GM04503 (cell line): ENCODE results near the gene HTN3.
"Not testable (repeated sequence)": the region's sequence is repeated elsewhere in the genome, so short reads cannot be mapped to it uniquely, and the experiment has no call there.

Source experiments
- DNase-seq: peaks from one replicate; pipeline ENCODE4 v3.0.0-alpha.2; 2012; ENCODE audit warnings: low read depth

Gene HTN3

DNA sequence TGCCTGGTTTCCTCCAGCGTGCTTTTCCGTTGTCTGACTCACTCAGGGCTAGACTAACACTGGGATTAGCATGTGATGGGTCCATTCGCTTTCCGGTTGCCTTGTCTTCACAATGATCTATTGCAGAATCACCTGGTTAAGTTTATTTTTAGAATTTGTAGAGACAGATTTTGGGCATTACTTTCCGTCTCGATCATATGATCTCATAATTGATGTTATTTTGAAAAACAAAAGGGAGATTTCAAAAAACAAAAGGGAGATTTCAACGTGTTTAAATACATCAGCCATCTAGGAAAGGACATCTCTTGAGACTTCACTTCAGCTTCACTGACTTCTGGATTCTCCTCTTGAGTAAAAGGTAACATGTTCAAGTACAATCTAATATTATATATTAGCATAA lies at the start of gene HTN3:
Gene HTN3, plus strand, starts transcription at position 301 of the 400 bp plus-strand sequence. CDS start 2,282 bp downstream, outside the sequence.
- DNase-seq, result not testable (repeated sequence)

DNA sequence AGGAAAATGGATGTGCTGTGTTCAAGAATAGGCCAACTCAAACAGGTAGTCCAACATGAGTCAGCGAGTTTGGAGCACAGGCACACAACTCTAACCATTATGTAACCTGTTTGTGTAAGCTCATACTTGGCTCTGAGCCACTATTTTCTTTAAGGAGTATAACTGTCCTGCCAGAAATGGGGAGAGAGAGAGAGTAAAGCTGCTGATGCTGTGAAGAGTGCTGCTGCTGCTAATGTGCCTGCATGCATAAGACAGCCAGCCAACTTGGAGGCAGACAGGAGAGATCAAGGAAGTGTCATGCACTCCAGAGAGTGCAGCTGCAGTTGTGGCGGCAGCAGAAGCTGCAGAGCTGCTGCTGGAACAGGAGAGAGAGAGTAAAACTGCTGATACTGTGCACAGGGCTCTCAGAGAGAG lies 44.2 kb upstream of the HTN3 start:
- no peak for DNase-seq

DNA sequence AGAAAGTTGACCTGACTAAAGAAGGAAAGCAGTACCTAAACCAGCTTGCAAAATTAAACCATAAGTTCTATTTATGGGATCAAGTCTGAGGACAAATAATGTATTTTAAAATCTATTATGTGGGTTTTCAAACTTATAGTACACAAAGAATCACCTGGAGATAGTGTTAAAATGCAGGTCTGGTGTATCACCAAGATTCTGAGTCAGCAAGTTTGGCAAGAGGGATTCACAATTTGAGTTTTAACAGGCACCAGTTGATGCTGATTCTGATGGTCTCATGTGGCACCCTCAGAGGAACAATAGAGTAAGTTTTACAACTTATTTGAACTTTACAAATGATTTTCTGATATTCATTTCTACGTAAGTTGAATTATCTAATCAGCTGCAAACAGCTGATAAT lies 41.6 kb upstream of the HTN3 start:
- no peak for DNase-seq

DNA sequence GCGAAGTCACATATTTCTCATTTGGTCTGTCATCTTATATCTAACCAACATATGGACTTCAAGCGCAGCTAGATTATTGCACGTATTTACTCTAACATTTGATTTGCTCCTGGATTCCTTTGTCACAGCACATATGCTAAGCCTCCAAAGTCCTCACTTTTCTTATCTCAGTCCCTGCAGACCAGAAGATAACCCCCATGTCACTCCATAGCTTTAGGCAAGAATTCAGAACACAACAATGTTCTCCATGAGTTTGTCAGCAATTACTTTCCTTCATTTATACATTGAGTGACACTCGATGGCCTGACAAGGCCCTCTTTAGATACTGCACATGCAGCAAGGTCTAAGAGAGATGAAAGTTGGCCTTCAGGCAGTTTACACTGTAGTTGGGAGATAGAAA lies 37.2 kb upstream of the HTN3 start:
- no peak for DNase-seq

DNA sequence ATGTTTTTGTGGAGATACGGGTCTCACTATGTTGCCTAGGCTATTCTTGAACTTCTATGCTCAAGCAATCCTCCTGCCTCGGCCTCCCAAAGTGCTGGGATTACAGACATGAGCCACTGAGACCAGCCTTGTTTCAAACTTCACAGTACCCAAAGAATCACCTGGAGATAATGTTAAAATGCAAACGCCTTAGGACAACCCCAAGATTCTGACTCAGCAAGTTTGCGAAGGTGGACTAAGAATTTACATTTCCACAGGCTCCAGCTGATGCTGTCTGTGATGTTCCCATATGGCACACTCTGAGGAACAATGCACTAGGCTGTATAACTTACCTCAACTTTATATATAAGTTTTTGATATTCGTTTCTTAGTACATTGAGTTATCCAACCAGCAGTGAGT lies 33.5 kb upstream of the HTN3 start:
- DNase-seq, result no peak

DNA sequence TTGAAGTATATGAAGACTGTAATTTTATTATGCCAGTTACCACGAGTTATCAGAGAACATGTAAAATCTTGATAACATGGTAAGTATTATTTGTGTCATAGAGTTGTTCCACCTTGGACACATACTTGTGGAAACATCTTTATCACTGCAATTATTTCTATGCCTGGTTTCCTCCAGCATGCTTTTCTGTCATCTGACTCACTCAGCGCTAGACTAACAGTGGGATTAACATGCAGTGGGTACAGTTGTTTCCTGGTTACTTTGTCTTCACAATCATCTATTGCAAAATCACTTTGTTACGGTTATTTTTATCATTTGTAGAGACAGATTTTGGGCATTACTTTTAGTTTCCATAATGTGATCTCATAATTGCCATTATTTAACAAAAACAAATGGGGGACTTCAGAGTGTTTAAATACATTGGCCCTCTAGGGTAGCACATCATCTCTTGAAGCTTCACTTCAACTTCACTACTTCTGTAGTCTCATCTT lies 32.7 kb upstream of the HTN3 start, which contains the start of gene STATH:
Gene STATH, plus strand, starts transcription at position 441 of the 491 bp plus-strand sequence. CDS start 2,472 bp downstream, outside the sequence.
- DNase-seq, result no peak

DNA sequence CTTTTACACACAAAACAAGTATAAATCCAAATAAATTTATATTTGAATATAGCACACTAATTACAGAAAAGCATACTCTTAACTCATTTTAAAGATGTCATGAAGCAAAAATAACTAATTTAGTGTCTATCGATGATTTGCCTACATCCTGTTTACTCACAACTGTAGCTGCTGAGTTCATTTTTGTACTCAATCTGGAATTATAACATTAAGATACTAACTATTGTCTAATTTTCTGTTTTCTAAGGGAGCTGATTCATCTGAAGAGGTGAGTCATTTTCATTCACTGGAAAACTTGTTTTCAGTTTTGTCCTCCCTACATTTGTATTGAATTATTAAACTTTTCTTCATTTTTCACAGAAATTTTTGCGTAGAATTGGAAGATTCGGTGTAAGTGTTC lies 28.8 kb upstream of the HTN3 start:
- no peak for DNase-seq

DNA sequence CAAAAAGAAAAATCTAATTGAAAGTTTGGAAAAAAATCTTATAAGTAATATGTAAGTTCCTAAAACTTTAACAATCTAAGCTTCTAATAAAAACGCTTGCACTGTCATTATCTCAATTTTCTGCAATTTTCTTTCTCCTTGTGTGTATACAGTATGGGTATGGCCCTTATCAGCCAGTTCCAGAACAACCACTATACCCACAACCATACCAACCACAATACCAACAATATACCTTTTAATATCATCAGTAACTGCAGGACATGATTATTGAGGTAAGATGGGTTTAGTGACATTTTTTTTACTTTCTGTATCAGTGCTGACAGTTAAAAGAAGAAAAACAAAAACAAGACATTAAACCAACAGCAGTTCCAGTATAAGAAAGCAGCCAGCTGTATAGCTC lies 27.5 kb upstream of the HTN3 start:
- DNase-seq, result no peak

DNA sequence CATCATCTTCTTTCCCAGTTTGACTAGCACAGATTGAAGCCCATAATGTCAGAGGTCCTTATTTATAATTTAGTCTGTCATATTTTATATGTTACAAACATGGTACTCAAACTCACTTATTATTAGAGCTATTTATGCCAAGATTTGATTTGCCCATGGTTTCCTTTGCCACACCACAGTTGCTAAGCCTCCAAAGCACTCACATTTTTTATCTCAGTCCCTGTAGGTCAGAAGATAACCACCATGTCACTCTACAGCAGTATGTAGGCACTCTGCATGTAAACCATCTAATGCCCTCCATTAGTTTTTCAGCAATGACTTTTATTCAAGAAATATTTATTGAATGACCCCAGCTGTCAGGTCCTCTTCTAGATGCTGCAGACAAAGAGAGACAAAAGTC lies 25.8 kb upstream of the HTN3 start:
- no peak for DNase-seq

DNA sequence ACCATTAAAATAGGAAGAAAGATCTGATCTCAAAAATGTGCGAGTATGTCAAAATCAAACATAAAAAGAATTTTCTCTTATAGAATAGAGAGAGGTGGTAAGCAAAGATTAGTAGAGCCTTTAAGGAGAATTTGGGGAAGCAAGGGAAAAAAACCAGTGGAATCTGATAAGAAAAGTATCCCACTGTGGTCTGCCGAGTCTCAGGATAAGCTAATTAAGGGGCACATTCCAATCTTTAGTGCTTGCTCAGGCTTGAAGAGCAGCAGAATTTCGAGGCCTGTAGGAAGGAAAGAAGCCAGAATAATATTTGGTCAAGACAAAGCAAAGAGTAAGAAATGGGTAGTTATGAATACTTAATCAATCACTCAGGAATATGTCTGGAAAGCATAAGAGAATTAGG lies 19.5 kb upstream of the HTN3 start:
- no peak for DNase-seq

DNA sequence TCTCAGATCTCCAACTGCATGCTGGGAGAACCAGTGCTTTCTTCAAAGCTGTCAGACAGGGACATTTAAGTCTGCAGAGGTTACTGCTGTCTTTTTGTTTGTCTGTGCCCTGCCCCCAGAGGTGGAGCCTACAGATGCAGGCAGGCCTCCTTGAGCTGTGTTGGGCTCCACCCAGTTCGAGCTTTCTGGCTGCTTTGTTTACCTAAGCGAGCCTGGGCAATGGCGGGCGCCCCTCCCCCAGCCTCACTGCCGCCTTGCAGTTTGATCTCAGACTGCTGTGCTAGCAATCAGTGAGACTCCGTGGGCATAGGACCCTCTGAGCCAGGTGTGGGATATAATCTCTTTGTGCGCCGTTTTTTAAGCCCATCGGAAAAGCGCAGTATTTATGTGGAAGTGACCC lies 9.3 kb upstream of the HTN3 start:
- not testable (repeated sequence) for DNase-seq

DNA sequence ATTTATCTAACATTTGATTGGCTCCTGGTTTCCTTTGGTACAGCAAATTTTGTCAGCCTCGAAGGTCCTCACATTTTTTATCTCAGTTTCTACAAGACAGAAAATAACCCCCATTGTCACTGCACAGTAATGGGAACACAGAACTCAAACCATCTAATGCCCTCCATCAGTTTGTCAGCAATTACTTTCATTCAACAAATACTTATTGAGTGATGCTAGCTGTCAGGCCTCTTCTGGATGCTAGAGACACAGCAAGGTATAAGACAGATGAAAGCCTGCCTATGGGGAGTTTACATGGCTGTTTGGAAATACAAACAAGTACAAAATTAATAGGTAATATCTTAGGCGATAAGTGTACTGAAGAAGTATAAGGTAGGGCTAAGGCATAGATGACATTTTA lies 5.0 kb upstream of the HTN3 start:
- DNase-seq, result no peak

DNA sequence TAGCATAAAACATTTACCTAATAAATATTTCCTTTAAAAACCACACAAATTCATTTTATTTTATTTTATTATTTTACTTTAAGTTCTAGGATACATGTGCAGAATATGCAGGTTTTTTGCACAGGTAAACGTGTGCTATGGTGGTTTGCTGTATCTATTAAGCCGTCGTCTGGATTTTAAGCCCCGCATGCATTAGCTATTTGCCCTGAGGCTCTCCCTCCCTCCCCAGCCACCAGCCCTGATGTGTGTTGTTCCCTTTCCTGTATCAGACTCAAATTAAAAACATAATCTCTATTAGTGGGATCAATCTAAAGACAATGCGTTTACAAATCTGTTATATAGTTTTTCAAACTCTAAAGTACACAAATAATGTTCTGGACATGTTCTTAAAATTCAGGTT lies 1.2 kb upstream of the HTN3 start:
- DNase-seq, result no peak

DNA sequence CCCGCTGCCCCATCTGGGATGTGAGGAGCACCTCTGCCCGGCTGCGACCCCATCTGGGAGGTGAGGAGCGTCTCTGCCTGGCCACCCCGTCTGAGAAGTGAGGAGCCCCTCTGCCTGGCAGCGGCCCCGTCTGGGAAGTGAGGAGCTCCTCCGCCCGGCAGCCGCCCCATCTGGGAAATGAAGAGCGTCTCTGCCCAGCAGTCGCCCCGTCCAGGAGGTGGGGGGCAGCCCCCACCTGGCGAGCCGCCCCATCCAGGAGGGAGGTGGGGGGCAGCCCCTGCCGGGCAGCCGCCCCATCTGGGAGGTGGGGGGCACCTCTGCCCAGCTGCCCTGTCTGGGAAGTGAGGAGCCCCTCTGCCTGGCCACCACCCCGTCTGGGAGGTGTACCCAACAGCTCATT lies 9.3 kb downstream of the HTN3 start:
- not testable (repeated sequence) for DNase-seq

DNA sequence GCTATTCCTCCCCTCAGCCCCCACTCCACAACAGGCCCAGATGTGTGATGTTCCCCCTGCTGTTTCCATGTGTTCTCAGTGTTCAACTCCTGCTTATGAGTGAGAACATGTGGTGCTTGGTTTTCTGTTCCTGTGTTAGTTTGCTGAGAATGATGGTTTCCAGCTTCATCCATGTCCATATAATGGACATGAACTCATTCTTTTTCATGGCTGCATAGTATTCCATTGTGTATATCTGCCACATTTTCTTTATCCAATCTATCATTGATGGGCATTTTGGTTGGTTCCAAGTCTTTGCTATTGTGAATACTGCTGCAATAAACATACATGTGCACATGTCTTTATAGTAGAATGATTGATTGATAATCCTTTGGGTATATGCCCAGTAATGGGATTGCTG lies 11.7 kb downstream of the HTN3 start:
- not testable (repeated sequence) for DNase-seq

DNA sequence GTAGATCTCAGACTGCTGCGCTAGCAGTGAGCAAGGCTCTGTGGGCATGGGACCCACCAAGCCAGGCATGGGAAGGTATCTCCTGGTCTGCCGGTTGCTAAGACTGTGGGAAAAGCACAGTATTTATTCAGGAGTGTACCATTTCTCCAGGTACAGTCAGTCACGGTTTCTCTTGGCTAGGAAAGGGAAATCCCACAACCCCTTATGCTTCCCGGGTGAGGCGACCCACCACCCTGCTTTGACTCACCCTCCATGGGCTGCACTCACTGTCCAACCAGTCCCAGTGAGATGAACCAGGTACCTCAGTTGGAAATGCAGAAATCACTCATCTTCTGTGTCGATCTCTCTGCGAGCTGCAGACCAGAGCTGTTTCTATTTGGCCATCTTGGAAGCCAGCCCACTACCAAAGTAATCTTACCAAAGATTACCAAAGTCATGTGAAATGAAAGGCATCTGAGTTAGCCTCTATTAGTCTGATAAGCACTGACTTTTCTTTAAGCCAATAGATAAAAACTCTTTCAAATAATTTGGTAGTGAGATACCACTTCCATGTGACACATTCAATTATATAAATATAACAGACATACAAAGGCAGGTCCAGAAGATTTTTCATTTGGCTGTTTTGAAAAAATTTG lies 13.5 kb downstream of the HTN3 start:
- no peak for DNase-seq

DNA sequence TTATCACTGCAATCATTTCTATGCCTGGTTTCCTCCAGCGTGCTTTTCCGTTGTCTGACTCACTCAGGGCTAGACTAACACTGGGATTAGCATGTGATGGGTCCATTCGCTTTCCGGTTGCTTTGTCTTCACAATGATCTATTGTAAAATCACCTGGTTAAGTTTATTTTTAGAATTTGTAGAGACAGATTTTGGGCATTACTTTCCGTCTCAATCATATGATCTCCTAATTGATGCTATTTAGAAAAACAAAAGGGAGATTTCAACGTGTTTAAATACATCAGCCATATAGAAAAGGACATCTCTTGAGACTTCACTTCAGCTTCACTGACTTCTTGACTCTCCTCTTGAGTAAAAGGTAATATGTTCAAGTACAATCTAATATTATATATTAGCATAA lies 21.9 kb downstream of the HTN3 start, which contains the start of gene HTN1:
Gene HTN1, plus strand, starts transcription at position 301 of the 400 bp plus-strand sequence. CDS start 2,639 bp downstream, outside the sequence.
- DNase-seq, result not testable (repeated sequence)

DNA sequence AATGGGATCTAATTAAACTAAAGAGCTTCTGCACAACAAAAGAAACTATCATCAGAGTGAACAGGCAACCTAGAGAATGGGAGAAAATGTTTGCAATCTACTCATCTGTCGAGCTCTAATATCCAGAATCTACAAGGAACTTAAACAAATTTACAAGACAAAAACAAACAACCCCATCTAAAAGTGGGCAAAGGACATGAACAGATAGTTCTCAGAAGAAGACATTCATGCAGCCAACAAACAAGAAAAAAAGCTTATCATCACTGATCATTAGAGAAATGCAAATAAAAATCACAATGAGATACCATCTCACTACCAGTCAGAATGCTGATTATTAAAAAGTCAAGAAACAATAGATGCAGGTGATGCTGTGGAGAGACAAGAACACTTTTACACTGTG lies 28.3 kb downstream of the HTN3 start:
- not testable (repeated sequence) for DNase-seq

DNA sequence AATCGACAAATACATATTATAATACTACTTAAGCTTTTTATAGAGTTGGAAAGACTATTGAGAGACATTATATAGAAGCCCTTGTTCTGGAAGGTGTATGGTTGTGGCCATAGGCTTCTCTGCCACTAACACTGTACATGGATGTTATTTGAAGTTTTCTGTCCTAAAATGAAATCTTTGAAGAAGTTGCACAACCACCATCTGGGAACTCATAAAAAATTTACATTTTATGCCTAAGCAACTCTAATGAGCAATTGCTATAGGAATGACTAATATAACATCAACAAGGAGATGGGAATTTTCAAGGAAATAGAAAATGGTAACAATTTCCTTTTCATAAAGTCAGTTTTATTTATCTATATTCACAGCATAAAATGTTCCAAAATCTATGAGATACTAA lies 29.4 kb downstream of the HTN3 start:
- DNase-seq, result no peak

DNA sequence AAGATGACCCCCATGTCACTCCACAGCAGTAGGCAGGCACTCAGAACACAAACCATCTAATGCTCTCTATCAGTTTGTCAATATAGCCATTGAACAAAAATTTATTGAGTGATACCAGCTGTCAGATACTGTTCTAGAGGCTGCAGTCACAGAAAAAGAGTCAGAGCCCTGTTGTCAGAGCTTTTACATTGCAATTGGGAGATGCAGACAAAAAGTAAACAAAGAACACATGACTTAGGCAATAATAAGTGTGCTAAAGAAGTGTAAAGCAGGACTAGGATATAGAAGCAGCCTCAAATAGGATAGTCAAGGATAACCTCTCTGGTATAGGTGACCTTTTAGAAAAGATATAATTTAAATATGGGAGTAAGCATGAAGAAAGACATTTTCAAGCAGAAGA lies 30.9 kb downstream of the HTN3 start:
- no peak for DNase-seq

DNA sequence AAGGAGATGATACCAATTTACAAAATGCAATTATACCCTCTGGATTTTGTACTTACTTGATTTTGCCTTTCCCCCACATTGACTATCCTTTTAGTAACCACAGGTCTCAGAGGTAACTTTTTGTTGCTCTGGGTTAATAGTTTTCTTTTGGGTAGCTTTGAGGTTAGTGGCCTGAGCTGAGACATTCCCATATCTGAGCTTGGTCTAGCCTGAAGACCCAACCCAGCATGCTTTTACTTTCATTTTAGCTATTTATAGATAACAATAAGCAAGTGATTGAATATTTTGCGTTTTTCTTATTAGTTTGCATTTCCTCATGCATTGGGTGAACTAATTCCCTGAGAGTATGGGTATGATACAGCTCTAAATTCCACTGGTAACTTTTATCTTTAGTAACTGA lies 33.7 kb downstream of the HTN3 start:
- no peak for DNase-seq

DNA sequence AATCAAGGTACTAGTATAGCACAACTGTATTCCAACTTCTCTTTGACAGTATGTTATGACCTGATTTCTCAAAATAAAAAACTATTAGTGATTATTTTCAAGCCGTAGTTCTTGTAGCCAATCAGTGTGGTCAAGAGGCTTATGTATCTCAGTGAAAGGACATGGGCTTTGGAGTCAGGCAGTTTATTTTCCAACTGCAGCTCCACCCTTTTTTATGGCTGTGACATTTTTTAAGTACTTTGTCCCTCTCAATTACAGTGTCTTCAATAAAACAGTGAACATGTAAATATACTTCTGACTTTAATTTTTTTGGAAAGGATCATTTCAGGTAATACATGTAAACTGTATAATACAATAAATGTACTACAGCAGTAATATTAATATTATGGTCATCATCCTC lies 51.9 kb downstream of the HTN3 start:
- DNase-seq, result no peak
